Fibroblast of lung (primary cell): ENCODE measurements around the gene SLC45A2. TPM values are rescaled to one million over a fixed set of nuclear protein-coding genes. Genes with fewer than 3 reads are reported as not detected.
"Not testable (repeated sequence)": the region's sequence is repeated elsewhere in the genome, so short reads cannot be mapped to it uniquely, and the experiment has no call there.

Experiments used
- DNase-seq, 2 donors: peaks; one replicate each; pipeline versions ENCODE4 v3.0.0 to v3.0.0-alpha.2; 2010; ENCODE audit warnings: low read depth in 2 of 2
- H2AFZ ChIP-seq: 2 replicates; pipeline ENCODE4 v1.5.1; 2012; ENCODE audit warnings: low read length, control low read depth, inconsistent platforms
- H3K27ac ChIP-seq: 2 replicates; pipeline ENCODE4 v1.5.1; 2011; ENCODE audit warnings: low read length, control low read depth; ENCODE audit not compliant: insufficient read depth
- H3K27me3 ChIP-seq: 2 replicates; pipeline ENCODE4 v1.5.1; 2011; ENCODE audit warnings: mild to moderate bottlenecking, low read length; ENCODE audit not compliant: control insufficient read depth, insufficient read depth
- H3K36me3 ChIP-seq: 2 replicates; pipeline ENCODE4 v1.5.1; 2011; ENCODE audit warnings: low read length; ENCODE audit not compliant: control insufficient read depth, insufficient read depth
- H3K4me1 ChIP-seq: 2 replicates; pipeline ENCODE4 v1.5.1; 2011; ENCODE audit warnings: low read length; ENCODE audit not compliant: control insufficient read depth, insufficient read depth; ENCODE audit errors: extremely low read depth
- H3K4me2 ChIP-seq: 2 replicates; pipeline ENCODE4 v1.5.1; 2011; ENCODE audit warnings: low read length, control low read depth; ENCODE audit not compliant: insufficient read depth; ENCODE audit errors: extremely low read depth
- H3K4me3 ChIP-seq, 4 experiments: fragments of 200-600 bp in 1 of 4; sonication (generic) in 1 of 4; replicated peaks in 1 of 4; 2 replicates each; pipeline ENCODE4 v1.5.1; 2011 to 2016; ENCODE audit warnings: low read length in 4 of 4, low read depth in 3 of 4, mild to moderate bottlenecking in 3 of 4, control low read depth in 2 of 4, inconsistent platforms in 1 of 4, mixed read lengths in 1 of 4; ENCODE audit not compliant: insufficient read depth in 1 of 4; ENCODE audit errors: control extremely low read depth in 1 of 4
- H3K79me2 ChIP-seq: 2 replicates; pipeline ENCODE4 v1.5.1; 2012; ENCODE audit warnings: mild to moderate bottlenecking, low read length, inconsistent platforms; ENCODE audit not compliant: control insufficient read depth, insufficient read depth
- H3K9ac ChIP-seq: 2 replicates; pipeline ENCODE4 v1.5.1; 2011; ENCODE audit warnings: mild to moderate bottlenecking, low read length, control low read depth; ENCODE audit not compliant: insufficient read depth
- H3K9me3 ChIP-seq: 2 replicates; pipeline ENCODE4 v1.5.1; 2012; ENCODE audit warnings: low read depth, low read length; ENCODE audit not compliant: control insufficient read depth, insufficient read depth
- H4K20me1 ChIP-seq: 2 replicates; pipeline ENCODE4 v1.5.1; 2011; ENCODE audit warnings: low read length; ENCODE audit not compliant: control insufficient read depth, insufficient read depth; ENCODE audit errors: extremely low read depth
- EZH2 ChIP-seq: IDR thresholded peaks from 2 replicates; pipeline ENCODE4 v1.5.1; 2012; ENCODE audit warnings: low read length, control low read depth, mild to moderate bottlenecking; ENCODE audit errors: missing control alignments
- polyA plus RNA-seq, 2 donors: library from polyadenylated mRNA; depleted of rRNA in 1 of 2; stranded (reverse) in 1 of 2; unstranded in 1 of 2; fragments of >200 nt; gene quantifications; 2 replicates each; pipeline ENCODE4 v1.2.1, GENCODE V29; 2011 to 2012; ENCODE audit warnings: missing spikeins in 1 of 2
- total RNA-seq: library from RNA; depleted of rRNA; stranded (reverse); fragments of >200 nt; gene quantifications from 2 replicates; pipeline ENCODE4 v1.2.1, GENCODE V29; 2014
- TF ChIP-seq, protein P1 (sequence below), 2 donors: IDR thresholded peaks in 1 of 2; conservative IDR thresholded peaks in 1 of 2; 1 replicate in 1 of 2; 2 replicates in 1 of 2; pipeline ENCODE4 v1.5.1; 2011 to 2012; ENCODE audit warnings: low read length in 2 of 2, control low read depth in 1 of 2, inconsistent platforms in 1 of 2, low read depth in 1 of 2, mild to moderate bottlenecking in 1 of 2

SLC45A2 gene
- total and polyA plus RNA-seq, 2 donors (not counting 1 experiment from before 2014, with no cell fraction given), result under 0.01 TPM; not detected in 1

DNA sequence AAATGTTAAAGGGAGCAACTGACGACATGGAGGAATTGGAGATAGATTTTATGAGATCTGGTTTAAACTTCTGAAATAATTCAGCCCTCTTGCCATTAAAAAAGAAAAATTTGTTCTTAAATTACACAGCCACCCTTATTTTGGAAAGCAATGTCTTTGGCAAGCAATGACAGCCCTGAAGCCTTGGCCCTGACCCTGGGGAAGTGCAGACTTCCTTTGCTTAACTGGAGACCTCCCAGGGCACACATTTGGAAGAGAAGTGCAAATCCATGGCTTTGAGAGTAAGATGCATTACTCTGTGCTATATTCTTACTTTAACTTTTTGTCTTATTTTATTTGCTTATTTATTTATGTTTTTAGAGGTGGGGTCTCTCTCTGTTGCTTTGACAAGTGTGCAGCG is 26.3 kb downstream of the SLC45A2 start:
- no peak overlapping the region for H3K9ac ChIP-seq
- no peak overlapping the region for H3K4me3 ChIP-seq
- no peaks in the 10 kb centered on the region for H3K79me2 ChIP-seq
- no peaks in the 10 kb centered on the region for H3K36me3 ChIP-seq
- no peak overlapping the region for H3K4me2 ChIP-seq
- no peaks in the 10 kb centered on the region for H3K9me3 ChIP-seq
- H3K27ac ChIP-seq, result no peak overlapping the region
- H4K20me1 ChIP-seq, result no peaks in the 10 kb centered on the region
- H3K4me1 ChIP-seq, result no peaks in the 10 kb centered on the region
- H3K27me3 ChIP-seq, result peaks cover 4% of the 10 kb centered on the region
- TF ChIP-seq EZH2, result no peak
- TF ChIP-seq, protein P1, sequence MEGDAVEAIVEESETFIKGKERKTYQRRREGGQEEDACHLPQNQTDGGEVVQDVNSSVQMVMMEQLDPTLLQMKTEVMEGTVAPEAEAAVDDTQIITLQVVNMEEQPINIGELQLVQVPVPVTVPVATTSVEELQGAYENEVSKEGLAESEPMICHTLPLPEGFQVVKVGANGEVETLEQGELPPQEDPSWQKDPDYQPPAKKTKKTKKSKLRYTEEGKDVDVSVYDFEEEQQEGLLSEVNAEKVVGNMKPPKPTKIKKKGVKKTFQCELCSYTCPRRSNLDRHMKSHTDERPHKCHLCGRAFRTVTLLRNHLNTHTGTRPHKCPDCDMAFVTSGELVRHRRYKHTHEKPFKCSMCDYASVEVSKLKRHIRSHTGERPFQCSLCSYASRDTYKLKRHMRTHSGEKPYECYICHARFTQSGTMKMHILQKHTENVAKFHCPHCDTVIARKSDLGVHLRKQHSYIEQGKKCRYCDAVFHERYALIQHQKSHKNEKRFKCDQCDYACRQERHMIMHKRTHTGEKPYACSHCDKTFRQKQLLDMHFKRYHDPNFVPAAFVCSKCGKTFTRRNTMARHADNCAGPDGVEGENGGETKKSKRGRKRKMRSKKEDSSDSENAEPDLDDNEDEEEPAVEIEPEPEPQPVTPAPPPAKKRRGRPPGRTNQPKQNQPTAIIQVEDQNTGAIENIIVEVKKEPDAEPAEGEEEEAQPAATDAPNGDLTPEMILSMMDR (conservative IDR thresholded peaks at IDR 0.05 in 1 of 2, IDR thresholded peaks at IDR 0.05 in 1 of 2; ENCODE audit: low read depth in 1 of 2, low read length in 2 of 2), result no peak
- DNase-seq, result no peak
- no peak overlapping the region for H2AFZ ChIP-seq

- H2AFZ ChIP-seq, result no peak overlapping the region
- H3K9ac ChIP-seq, result no peak overlapping the region
- no peak overlapping the region for H3K4me2 ChIP-seq
- H4K20me1 ChIP-seq, result no peaks in the 10 kb centered on the region
- no peak for DNase-seq
- no peaks in the 10 kb centered on the region for H3K79me2 ChIP-seq
- no peak overlapping the region for H3K4me3 ChIP-seq
- H3K36me3 ChIP-seq, result no peaks in the 10 kb centered on the region
- no peaks in the 10 kb centered on the region for H3K9me3 ChIP-seq
- H3K4me1 ChIP-seq, result no peaks in the 10 kb centered on the region
- H3K27me3 ChIP-seq, result peaks cover 4% of the 10 kb centered on the region
- H3K27ac ChIP-seq, result no peak overlapping the region
- TF ChIP-seq, protein P1 (conservative IDR thresholded peaks at IDR 0.05 in 1 of 2, IDR thresholded peaks at IDR 0.05 in 1 of 2; ENCODE audit: low read depth in 1 of 2, low read length in 2 of 2), result no peak
- TF ChIP-seq EZH2, result no peak
These were observed 26.8 kb downstream of the SLC45A2 start for GRCh38 chr5:33957577-33958150.

DNA sequence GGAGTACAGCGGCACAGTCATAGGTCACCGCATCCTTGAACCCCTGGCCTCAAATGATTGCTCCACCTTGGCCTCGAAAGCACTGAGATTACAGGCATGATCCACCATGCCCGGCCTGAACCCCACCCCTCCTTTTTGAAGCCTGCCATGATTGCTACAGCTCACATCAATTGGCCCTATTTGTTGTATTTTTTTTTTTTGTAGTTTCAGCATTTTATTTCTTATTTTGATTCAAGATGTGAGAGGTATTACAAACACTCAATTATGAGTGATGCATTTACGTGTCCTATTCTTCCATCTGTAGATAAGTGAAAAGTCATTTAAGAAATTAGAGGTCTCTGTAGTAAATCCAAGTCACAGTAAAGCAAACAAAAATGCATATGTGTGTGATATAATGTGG is 32.3 kb downstream of the SLC45A2 start:
- not testable (repeated sequence) for H3K36me3 ChIP-seq, H3K27ac ChIP-seq, H3K4me3 ChIP-seq, H3K9me3 ChIP-seq, DNase-seq, H3K4me1 ChIP-seq, H3K4me2 ChIP-seq, H4K20me1 ChIP-seq, H3K27me3 ChIP-seq, H3K79me2 ChIP-seq, H3K9ac ChIP-seq, H2AFZ ChIP-seq
